Transverse colon (tissue), 4 donors: ENCODE data around the gene CRTC3. TPM values are rescaled to one million over a fixed set of nuclear protein-coding genes. Genes with fewer than 3 reads are reported as not detected.

ENCODE experiments used
- DNase-seq: peaks from one replicate; pipeline ENCODE4 v3.0.0-alpha.2; 2019
- H3K27ac ChIP-seq, 4 donors: fragments of 200-600 bp; sonication (generic); 2 replicates each; pipeline ENCODE4 v1.5.1; 2016 to 2018; ENCODE audit warnings: inconsistent platforms in 4 of 4
- H3K27me3 ChIP-seq: fragments of 200-600 bp; sonication (generic); 2 replicates; pipeline ENCODE4 v1.5.1; 2017; ENCODE audit warnings: inconsistent platforms
- H3K36me3 ChIP-seq, 4 donors: fragments of 200-600 bp; sonication (generic); 2 replicates each; pipeline ENCODE4 v1.5.1; 2017 to 2019; ENCODE audit warnings: inconsistent platforms in 4 of 4
- H3K4me1 ChIP-seq, 4 donors: fragments of 200-600 bp; sonication (generic); 2 replicates each; pipeline ENCODE4 v1.5.1; 2017 to 2020; ENCODE audit warnings: inconsistent platforms in 4 of 4
- H3K4me3 ChIP-seq, 4 donors: fragments of 200-600 bp; sonication (generic); 1 replicate in 1 of 4; 2 replicates in 3 of 4; pipeline versions ENCODE4 v1.5.1 to v1.6.1; 2017 to 2019; ENCODE audit warnings: inconsistent platforms in 4 of 4
- H3K9me3 ChIP-seq, 2 donors: fragments of 200-600 bp; sonication (generic); 2 replicates each; pipeline ENCODE4 v1.5.1; 2017 to 2019; ENCODE audit warnings: inconsistent platforms in 2 of 2
- EP300 ChIP-seq: sonication (generic); formaldehyde crosslinking; IDR thresholded peaks from one replicate; pipeline ENCODE4 v1.6.1; 2017; ENCODE audit warnings: antibody characterized with exemption, low read depth
- POLR2A ChIP-seq: fragments of 450-650 bp; IDR thresholded peaks from one replicate; pipeline ENCODE4 v1.6.1; 2016; ENCODE audit warnings: antibody characterized with exemption, mild to moderate bottlenecking, moderate library complexity
- POLR2AphosphoS5 ChIP-seq, 3 donors: sonication (generic); formaldehyde crosslinking; IDR thresholded peaks; one replicate each; pipeline ENCODE4 v1.6.1; 2016; ENCODE audit warnings: antibody characterized with exemption in 3 of 3
- WGBS, 2 donors: methylation state at CpG; one replicate each; pipeline ENCODE4 v1.1.5; 2018; ENCODE audit warnings: low coverage in 1 of 2; 5-methylcytosine and 5-hydroxymethylcytosine counted together
- in situ Hi-C, 4 donors: fragments of 200-750 bp; cut with MboI; loops; one replicate each; pipeline versions ENCODE4 v1.15.0 to v1.15.1; 2017; ENCODE audit warnings: low sequenced_read_pairs in 3 of 4, low pct_ligation_motif_present in 1 of 4, low pct_unique_long_range_greater_than_20kb in 1 of 4
- intact Hi-C: fragments of 100-400 bp; cut with DNase I; formaldehyde crosslinking; loops from one replicate; pipeline ENCODE4 v1.15.1; 2023; ENCODE audit warnings: low total_unique reads
- total RNA-seq, 4 donors: library from RNA; depleted of rRNA; stranded (reverse); fragments of >200 nt; gene quantifications; one replicate each; pipeline ENCODE4 v1.1.0, GENCODE V29; 2016
- TF ChIP-seq, protein P1 (sequence below), 5 experiments: fragments of 200-600 bp in 3 of 5; fragments of 450-650 bp in 2 of 5; sonication (generic) in 3 of 5; IDR thresholded peaks; 1 replicate in 2 of 5; 2 replicates in 3 of 5; pipeline ENCODE4 v1.5.1; 2016 to 2017; ENCODE audit warnings: antibody characterized with exemption in 5 of 5, inconsistent platforms in 3 of 5, mild to moderate bottlenecking in 2 of 5, moderate library complexity in 1 of 5

Gene CRTC3
- total RNA-seq, 4 donors from 2014 or later: 23.0 to 35.9 (median 24.1) TPM

DNA sequence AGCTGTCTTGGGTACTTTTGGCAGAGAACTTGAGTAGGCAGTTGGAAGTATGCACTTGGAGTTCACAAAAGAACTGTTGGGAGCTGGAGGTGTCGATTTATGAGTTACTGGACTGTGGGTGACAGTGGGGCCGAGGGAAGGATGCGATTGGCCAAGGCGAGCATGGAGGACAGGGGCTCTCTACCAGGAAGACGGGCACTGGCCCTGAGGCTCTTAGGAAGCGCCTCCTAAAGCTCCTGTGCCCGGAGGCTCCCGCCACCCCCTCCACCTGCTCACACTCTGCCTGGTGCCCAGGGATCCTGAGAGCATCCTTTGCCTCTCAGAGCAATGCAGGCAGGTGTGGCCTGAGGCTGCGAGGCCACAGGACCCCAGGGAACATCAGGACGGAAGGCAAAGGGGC lies 69.0 kb downstream of the CRTC3 start:
- Histone ChIP-seq H3K27me3 (no peaks in the 10 kb centered on the region), H3K4me1 (peaks cover 15 to 44% (median 31%) of the 10 kb centered on the region in 4 donors), H3K36me3 (no peaks in the 10 kb centered on the region), H3K27ac (peak overlapping the region; percentile 59 to 75 (median 71)), H3K4me3 (no peak overlapping the region), H3K9me3 (no peaks in the 10 kb centered on the region)
- WGBS, 2 donors: 91 to 93% methylated on average over 2 to 10 of the region's 10 CpGs
- no peak for DNase-seq
- intact Hi-C loops (no loop called here), in situ Hi-C loops (no loop called here)
- TF ChIP-seq EP300 (no peak), POLR2A (no peak), POLR2AphosphoS5 (IDR thresholded peaks at IDR 0.05) (no peak)
- TF ChIP-seq, protein P1, sequence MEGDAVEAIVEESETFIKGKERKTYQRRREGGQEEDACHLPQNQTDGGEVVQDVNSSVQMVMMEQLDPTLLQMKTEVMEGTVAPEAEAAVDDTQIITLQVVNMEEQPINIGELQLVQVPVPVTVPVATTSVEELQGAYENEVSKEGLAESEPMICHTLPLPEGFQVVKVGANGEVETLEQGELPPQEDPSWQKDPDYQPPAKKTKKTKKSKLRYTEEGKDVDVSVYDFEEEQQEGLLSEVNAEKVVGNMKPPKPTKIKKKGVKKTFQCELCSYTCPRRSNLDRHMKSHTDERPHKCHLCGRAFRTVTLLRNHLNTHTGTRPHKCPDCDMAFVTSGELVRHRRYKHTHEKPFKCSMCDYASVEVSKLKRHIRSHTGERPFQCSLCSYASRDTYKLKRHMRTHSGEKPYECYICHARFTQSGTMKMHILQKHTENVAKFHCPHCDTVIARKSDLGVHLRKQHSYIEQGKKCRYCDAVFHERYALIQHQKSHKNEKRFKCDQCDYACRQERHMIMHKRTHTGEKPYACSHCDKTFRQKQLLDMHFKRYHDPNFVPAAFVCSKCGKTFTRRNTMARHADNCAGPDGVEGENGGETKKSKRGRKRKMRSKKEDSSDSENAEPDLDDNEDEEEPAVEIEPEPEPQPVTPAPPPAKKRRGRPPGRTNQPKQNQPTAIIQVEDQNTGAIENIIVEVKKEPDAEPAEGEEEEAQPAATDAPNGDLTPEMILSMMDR (IDR thresholded peaks at IDR 0.05): no peak

DNA sequence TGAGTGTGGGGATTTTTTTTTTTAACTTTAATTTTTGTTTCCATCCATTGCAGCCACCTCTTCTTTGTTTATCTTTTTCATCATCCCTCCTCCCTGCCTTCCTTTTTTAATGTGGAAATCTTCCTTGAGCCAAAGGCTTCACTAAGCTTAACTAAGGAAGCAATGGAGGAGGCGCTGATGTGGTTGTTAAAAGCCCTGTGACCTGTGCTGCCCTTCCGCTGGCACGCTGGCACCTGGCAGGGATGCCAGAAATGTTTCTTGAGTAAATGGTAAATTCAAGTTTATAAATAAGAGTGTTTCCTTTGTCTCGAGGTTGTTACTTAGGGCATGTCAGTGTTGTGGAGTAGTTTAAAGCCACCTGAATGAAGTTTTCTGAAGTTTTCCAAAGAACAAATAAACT lies 69.4 kb downstream of the CRTC3 start:
- in situ Hi-C loops: no loop called here
- Histone ChIP-seq H3K27ac (peak overlapping the region in 2 of 4 donors; percentile 70 to 72), H3K27me3 (no peaks in the 10 kb centered on the region), H3K9me3 (no peaks in the 10 kb centered on the region), H3K36me3 (no peaks in the 10 kb centered on the region), H3K4me3 (no peak overlapping the region), H3K4me1 (peaks cover 15 to 40% (median 31%) of the 10 kb centered on the region in 4 donors)
- TF ChIP-seq, protein P1 (IDR thresholded peaks at IDR 0.05): no peak
- no peak for TF ChIP-seq POLR2AphosphoS5 (IDR thresholded peaks at IDR 0.05)
- no peak for TF ChIP-seq EP300
- TF ChIP-seq POLR2A: no peak
- no peak for DNase-seq
- intact Hi-C loops: no loop called here
- 76 to 89% methylated on average over 4 of the region's 4 CpGs for WGBS, 2 donors

DNA sequence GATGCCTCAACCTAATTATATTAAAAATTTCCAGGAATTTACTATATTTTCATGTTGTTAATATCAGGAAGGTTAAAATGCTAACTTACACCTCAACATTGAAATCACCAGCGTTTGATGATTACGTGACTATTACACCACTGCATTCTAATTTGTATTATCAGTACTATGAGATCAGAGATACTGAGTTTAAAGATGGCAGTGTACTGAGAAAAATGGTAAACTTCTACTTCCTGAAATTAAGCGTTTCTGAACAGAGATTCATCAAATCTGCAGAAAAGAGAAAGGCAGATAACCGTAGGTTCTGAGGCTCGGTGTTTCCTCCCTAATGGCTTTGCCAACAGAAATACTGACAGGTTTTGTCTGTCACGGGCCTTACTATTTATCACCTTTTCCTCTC lies 69.9 kb downstream of the CRTC3 start:
- intact Hi-C loops (no loop called here), in situ Hi-C loops (loop anchor here in 2 of 4 donors (25.0 kb wide), 2 partner anchors 87 to 287 kb away; no protein-coding TSS in a partner anchor)
- H3K27ac ChIP-seq: no peak overlapping the region
- no peaks in the 10 kb centered on the region for H3K36me3 ChIP-seq
- no peaks in the 10 kb centered on the region for H3K9me3 ChIP-seq
- TF ChIP-seq POLR2AphosphoS5 (IDR thresholded peaks at IDR 0.05) (no peak), EP300 (no peak), POLR2A (no peak)
- TF ChIP-seq, protein P1 (IDR thresholded peaks at IDR 0.05): no peak
- 89 to 92% methylated on average over 6 of the region's 6 CpGs for WGBS, 2 donors
- no peaks in the 10 kb centered on the region for H3K27me3 ChIP-seq
- DNase-seq: no peak
- H3K4me1 ChIP-seq: peaks cover 15 to 35% (median 29%) of the 10 kb centered on the region in 4 donors
- no peak overlapping the region for H3K4me3 ChIP-seq

DNA sequence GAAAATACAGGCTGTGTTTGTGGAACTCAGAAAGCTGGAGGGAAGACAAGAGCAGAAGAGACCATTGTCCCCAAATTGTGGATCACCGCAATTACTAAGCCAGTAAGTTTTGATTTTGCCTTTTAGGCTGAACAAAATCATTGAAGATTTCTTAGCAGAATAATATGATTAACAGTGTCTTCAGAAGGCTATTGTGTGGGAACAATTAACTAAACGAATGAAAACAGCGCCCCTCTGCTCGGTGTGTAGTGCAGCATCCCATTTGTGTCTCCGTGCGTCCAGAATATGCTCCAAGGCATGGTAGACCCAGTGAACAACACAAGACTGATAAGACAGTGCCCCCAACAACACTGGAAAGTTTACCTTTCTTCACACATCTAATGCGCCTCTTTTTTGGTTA lies 71.2 kb downstream of the CRTC3 start:
- Histone ChIP-seq H3K27ac (no peak overlapping the region), H3K9me3 (no peaks in the 10 kb centered on the region), H3K27me3 (no peaks in the 10 kb centered on the region), H3K4me1 (peaks cover 15 to 27% (median 22%) of the 10 kb centered on the region in 4 donors), H3K36me3 (no peaks in the 10 kb centered on the region), H3K4me3 (no peak overlapping the region)
- intact Hi-C loops: no loop called here
- in situ Hi-C loops: loop anchor here in 2 of 4 donors (25.0 kb wide), 2 partner anchors 89 to 289 kb away; no protein-coding TSS in a partner anchor
- WGBS, 2 donors: 95 to 98% methylated on average over 4 to 7 of the region's 7 CpGs
- no peak for DNase-seq
- TF ChIP-seq POLR2A (no peak), POLR2AphosphoS5 (IDR thresholded peaks at IDR 0.05) (no peak), EP300 (no peak)
- TF ChIP-seq, protein P1 (IDR thresholded peaks at IDR 0.05): no peak
